GM04503 (cell line): ENCODE measurements around the gene MAP3K6.
"Not testable (repeated sequence)": the region's sequence is repeated elsewhere in the genome, so short reads cannot be mapped to it uniquely, and the experiment has no call there.

Source experiments
- DNase-seq: peaks from one replicate; pipeline ENCODE4 v3.0.0-alpha.2; 2012; ENCODE audit warnings: low read depth

MAP3K6 gene

DNA sequence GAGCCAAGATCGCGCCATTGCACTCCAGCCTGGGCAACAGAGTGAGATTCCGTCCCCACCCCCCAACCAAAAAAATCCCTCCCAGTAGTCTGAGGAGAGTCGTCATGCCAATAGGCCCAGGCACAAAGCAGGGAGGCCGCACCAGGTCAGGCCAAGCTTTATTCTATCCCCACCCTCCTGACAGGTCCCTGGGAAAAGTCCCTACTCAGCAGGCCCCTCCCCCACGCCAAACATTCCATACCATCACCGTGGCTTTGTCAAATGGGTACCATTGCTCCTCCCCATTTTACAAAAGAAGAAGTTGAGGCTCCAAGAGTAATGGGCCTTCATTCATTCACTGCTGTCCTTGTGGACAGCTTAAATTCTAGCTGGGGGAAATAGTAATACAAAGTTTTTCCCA lies 31.0 kb upstream of the MAP3K6 start:
- no peak for DNase-seq

DNA sequence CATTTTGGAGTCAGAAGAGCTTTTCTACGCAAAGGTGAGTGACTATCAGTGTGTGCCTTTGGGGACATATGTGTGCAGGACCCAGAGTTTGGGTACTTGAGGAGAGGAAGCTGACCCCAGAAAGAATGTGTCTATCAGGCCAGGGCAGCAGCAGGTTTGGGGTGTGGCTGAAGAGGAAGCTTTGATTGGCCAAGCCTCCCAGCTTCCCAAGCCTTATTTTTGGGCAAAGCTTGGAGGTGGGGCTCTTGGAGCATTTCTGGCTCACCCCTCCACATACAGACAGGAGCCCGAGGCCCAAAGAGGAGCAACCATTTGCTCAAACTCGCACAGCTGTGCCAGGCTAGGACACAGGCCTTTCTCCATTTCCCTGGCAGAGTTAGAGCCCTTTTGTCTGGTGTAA lies 30.3 kb upstream of the MAP3K6 start:
- DNase-seq = no peak

DNA sequence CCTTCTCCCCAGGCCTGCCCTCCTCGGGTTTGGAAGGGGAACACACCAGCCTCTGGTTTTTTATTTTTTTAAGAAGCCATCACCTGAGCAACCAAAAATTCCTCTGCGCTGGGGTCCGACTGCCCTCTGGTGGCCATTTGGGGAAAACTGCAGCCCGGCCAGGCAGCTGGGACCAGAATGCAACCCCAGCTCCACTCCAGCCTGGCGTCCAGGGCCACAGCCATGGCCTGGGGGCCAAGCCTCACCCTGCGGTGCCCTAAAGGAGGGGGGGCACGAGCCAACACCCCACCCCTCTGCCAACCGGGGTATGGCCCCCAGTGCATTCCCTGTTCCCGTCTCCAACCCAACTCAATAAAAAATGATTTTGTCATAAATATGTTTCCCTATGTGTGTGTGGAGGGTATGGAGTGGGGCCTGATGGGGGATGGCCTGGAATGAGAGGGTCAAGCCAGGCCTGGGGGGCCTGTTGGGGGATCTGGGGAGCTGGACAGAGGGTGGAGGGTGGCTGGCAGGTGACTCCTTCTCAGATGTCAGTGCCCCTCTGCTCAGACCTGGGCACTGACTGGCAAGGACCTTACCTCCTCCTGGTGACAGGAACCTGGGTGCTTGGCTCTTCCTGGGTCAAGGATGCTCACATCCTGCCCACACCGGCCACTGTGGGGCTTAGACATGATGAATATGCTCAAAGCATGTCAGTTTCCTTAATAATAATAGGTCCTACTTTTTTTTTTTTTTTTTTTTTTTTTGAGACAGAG lies 28.9 kb upstream of the MAP3K6 start:
- no peak for DNase-seq

DNA sequence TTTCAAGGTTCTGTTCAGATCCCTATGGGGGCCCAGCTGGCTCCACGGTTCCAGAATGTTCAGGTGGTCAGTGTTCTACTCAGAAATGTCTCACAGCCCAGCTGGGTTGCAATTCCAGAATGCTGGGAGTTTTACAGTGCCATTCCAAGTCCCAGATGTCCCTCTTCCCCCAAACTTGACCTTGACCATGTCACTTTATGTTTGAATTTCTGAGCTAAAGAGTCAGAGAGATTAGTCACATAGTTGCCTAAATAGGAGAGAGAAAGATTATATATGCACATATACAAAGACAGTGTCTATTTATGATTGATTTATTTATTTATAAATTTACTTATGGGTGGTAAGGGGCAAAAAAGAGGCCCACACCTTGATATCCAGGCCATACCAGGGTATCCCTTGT lies 28.2 kb upstream of the MAP3K6 start:
- no peak for DNase-seq

DNA sequence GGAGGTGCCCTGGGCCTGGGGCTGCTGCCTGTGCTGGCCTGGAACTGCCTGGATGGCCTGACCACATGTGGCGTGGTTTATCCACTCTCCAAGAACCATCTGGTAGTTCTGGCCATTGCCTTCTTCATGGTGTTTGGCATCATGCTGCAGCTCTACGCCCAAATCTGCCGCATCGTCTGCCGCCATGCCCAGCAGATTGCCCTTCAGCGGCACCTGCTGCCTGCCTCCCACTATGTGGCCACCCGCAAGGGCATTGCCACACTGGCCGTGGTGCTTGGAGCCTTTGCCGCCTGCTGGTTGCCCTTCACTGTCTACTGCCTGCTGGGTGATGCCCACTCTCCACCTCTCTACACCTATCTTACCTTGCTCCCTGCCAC lies 27.5 kb upstream of the MAP3K6 start:
- no peak for DNase-seq

DNA sequence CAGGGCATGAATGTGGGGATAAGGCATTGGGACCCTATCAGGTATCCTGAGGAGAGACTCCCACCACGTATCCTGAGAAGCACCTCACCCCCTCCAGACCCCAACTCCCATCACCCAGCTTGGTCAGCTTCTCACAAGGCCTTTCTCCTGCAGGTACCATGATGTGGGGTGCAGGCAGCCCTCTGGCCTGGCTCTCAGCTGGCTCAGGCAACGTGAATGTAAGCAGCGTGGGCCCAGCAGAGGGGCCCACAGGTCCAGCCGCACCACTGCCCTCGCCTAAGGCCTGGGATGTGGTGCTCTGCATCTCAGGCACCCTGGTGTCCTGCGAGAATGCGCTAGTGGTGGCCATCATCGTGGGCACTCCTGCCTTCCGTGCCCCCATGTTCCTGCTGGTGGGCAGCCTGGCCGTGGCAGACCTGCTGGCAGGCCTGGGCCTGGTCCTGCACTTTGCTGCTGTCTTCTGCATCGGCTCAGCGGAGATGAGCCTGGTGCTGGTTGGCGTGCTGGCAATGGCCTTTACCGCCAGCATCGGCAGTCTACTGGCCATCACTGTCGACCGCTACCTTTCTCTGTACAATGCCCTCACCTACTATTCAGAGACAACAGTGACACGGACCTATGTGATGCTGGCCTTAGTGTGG lies 27.0 kb upstream of the MAP3K6 start:
- no peak for DNase-seq

DNA sequence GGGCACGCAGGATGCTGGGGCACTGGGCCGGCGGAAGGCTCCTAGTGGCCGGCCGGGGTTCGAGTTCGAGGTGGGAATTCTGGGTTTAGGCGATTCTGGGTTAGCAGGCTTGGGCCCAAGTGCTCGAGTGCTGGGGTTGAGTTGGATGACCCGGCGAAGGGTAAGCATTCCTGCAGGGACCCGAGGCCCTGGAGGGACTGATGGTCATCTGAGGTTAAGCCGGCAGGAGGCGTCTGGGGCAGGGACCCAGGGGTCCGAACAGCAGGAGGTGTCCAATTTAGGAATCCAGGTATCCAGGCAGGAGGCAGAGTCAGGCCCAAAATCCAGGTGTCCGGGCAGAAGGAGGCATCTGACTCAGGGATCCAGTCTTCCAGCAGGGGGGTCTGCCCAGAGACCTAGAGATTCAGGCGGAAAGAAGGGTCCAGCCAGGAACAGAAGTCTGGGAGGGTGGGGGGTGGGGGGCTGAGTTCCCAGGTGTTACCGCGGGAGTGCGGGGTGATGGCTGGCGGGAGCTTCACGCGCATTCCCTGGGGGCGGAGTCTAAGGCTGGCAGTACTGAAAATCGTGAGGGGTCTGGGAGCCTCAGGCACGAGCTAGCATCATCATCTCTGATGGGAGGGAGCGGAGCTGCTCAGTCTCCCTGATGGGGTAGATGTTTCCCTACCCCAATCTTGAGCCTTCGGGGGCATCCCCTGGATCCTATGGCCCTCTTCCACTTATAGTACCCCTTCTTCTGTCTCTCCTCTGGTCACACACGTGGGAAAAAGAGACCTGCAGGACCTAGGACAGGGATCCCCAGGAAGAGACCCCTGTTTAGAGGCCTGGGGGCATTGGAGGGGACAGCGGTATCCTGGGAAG lies 26.2 kb upstream of the MAP3K6 start:
- no peak for DNase-seq

DNA sequence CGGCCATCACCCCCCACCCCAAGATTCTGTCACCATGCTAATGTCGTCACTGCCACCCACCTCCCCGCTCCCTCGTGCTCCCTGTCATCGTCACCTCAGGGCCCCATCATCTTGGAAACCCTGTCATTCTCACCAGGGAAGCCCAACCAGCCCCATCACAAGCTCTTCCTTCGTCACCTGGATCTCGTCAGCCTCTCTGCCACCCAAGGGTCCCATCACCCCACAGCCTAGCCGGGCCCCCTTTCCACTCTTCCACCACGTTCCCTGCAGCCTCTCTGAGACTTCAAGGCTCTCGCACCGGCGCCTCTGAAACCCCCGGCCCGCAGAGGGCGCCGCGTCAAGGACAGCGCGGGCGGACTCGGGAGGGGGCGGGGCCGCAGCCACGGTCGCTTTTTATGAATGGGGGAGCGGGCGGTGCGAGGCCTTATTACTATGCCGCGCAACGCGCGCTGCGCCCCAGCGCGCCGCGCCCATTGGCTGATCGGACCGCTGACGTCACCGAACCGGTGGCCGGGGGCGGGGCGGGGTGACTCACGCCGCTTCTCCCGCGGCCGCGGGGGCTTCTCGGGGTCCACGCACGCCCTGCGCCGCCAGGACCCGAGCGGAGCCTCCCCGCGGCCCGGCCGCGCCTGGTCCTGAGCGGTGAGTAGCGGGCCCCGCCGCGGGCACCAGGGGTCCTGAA lies 25.5 kb upstream of the MAP3K6 start, which contains the start of gene GPR3:
GPR3 (plus strand) TSS at position 527 of the 682 bp plus-strand sequence. CDS start 1,177 bp downstream, outside the sequence.
- no peak for DNase-seq

DNA sequence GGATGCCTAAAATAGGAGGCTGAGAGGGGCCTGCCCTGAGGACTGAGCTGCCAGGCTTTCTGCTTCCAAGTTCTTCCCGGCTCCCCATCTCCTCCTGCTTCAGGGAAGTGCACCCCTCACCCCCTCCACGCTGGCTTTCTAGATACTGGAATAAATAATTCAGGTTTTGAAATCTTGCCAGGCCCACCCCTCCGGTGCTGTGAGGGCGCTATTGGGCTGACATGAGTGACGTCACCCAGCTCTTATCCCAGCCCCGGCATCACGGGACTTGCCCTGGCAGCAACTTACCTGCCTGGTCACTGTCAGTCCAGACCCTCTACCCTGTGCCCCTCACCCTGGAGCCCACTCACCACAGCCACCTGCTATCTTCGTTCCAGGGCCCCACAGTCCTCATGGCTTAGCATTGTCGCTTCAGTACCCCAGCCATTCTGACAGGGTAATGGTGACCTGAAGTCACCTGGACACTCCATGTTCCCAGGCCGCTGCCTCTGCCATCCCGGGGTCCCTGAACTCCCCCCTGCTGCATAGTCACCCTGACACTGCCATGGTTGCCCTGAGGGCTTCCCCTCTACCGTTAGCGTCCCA lies 24.8 kb upstream of the MAP3K6 start:
- DNase-seq = no peak

DNA sequence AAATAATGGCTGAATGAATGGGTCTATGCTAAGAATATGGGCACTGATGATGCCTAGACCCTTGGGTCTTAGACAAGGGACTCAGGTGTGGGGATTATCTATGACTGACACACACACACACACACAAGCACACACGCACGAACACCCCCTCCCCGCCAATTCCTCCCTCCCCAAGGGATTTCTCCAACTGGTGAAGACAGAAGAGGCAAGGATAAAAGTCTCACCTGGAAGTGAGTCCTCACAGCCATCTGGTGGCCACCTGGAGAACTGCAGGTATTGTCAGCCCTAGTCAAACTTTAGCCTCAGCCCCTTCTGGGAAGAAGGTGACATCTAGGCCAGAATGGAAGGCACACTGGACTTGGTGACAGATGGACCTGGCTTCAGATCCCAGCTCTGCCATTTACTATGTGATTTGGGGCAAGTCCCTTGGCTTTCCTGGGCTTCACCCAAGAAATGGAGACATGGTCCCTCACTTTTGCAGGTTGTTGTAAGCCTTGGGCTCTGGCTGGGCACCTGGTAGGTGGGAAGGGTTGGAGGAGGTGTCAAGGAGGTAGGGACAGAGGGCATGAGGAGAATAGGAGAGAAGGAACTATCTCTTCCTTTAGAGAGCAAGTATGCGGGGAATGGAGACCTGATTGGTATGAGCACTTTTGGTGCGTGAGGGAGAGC lies 21.7 kb upstream of the MAP3K6 start:
- no peak for DNase-seq

DNA sequence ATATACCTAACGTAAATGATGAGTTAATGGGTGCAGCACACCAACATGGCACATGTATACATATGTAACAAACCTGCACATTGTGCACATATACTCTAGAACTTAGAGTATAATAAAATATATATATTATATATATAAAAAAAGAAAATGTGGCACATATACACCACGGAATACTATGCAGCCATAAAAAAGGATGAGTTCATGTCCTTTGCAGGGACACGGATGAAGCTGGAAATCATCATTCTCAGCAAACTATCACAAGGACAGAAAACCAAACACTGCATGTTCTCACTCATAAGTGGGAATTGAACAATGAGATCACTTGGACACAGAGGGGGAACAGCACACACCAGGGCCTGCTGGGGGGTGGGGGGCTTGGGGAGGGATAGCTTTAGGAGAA lies 18.0 kb upstream of the MAP3K6 start:
- not testable (repeated sequence) for DNase-seq

DNA sequence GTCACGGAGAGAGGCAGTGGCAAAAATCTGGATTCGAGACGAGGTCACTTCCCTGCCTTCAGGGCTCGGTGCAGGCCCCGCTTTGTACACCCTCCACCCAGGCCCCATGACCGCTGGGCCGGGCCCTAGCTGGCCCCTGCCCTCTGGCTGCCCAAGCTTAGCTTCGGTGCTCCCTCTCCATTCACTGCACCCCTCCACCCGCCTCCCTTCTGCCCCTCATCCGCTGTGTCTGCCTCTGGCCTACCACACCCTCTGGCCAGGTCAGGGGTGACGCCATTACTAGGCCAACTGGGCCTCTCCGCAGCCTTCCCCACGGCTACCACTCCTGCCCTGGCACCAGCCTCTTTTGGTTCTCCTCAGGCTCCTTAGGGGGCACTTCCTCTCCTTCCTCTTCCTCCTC lies 16.9 kb upstream of the MAP3K6 start:
- no peak for DNase-seq

DNA sequence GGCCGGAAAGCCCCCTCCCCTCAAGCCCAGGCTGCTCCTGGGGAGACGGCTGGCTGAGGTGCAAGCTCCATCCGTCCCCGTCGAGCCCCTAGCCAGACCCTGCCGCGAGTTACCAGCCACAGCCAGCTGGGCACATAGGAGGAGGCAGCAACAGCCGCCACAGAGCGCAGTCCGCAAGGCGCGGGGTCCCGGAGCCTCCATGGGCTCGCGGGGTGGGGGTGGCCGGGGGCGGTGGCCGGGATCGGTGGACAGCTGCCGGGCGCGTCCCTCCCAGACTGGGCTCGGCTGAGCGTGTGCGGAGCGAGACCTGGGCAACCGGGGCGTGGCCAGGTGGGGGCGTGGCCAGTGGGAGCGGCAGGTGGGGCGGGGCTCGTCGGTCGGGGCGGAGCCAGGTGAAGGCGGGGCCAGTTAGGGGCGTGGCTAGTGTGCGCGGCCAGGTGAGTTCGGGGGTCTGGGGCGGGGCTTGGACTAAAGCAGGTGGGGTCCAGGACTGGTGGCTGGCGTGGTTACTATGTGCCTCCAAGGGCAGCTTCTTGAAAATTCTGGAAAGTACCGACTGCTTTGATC lies 16.4 kb upstream of the MAP3K6 start, which contains the start of gene CD164L2:
CD164L2 (minus strand) TSS at position 295 of the 567 bp plus-strand sequence; CDS start at position 201, 94 bp downstream.
- no peak for DNase-seq

DNA sequence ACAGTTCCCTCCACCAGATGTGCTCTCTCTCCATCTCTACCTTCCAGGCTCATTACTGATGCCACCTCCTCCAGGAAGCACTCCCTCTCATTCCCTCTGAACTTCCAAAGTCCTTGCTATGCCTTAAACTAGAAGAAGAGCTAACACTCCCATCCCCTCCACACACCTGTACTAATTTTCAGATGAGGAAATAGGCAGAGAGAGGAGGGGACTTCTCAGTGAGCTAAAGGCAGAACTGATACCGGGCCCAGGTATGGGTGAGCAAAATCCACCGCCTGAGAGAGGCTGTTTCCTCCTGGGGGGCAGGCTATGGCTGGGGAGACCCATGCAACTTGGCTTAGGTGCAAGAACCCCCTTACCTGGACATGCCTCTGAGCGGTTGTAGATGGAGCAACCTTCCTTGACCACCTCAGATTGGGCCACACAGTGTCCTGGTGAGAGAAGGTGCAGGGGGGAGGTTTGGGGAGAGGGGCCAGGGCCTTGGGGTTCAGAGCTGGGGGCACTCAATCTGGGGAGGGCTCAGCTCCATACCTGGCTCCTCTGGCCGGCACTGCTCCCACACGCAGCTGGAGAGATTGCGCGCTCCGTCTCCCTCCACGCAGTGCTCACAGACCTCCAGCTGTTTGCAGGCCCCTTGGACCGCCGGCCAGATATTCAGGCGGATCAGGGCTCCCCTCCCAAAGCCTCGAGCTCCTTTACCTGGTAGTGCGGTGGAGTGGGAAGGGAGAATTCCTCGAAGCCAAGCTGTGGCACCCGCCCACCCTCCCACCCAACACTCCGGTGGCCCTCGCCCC lies 15.4 kb upstream of the MAP3K6 start:
- DNase-seq = no peak

DNA sequence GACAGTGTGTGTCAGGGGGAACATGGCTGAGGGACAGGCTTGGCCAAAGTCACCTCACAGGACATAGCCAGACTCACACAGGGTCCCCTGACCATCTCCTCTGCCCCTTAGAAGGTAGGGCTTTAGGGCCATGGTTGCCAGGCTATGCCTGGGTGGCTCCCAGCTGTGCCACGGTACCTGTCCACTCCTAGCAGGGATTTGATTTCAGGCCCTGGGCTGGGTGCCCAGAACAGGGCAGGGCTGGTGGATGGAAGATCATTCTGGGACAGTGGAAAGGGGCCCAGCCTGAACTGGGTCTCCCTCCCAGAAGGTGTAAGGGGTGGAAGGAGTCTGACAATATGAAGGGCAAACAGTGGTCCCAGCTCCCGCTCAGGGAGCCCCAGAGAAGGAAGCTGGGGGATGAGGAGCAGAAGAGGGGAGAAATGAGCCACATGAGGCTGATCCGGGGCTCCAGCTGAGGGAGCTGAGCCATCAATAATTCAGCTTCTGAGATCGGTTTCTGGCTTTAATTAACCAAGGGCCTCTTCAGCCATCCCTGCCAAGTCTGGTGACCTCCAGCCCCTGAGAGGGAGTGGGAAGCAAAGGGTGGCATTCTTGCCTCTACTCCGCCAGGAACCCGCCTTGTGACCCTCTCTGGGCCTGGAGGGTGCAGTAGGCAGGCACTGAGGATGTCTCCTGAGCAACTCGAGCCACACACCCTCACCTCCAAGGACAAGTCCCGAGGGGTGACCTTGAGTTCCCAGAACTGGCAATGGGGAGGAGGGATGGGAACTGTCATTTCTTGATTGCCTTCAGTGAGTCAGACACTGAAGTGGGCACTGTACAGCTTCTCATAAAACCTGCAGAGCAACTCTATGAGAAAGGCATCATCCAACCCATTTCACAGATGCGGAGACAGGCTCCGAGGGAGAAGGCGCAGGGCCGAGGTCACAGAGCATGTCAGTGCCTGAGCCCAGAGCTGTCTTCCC lies 14.3 kb upstream of the MAP3K6 start:
- no peak for DNase-seq

DNA sequence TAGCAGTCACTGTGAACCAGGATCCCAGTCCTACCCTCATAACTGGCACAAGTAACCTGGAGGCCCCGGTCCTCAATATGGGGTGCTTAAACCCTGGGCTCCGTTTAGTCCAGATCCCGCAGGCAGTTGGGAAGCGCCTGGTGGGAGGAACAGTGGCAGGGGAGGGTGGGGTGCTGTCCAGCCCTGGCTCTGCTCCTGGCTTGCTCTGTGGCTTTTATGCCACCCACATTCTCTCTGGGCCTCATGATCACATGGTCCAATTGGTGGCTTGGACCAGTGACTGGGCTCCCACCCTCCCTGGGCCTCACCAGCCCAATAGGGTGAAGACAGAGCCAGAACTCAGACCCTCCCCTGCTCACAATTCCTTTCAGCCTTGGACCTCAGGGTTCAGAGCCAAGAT lies 13.5 kb upstream of the MAP3K6 start:
- DNase-seq = no peak

DNA sequence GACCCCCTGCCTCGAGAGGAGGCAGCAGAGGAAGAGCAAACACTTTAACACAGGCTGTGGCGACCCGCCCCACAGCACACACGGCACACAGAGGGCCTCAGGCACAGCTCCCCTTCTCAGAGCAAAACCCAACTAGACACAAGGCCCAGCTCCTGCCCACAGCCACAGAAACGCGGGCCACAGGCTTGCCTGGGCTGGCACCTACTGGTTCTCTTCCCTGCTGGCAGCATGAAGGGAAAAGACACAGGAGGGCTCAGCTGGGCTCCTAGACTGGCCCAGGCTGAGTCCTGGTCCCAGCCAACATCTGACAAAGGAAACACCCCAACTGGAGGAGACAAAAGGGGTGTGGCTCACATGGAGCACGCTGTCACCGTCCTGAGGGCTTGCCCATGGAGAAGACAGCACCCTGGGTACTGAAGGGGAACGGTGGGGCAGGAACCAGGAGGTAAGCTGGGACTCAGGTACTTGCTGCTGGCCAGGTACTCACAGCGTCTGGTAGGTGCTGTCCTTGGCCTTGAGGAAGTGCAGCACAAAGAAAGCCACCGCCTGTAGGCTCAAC lies 12.9 kb upstream of the MAP3K6 start:
- no peak for DNase-seq

DNA sequence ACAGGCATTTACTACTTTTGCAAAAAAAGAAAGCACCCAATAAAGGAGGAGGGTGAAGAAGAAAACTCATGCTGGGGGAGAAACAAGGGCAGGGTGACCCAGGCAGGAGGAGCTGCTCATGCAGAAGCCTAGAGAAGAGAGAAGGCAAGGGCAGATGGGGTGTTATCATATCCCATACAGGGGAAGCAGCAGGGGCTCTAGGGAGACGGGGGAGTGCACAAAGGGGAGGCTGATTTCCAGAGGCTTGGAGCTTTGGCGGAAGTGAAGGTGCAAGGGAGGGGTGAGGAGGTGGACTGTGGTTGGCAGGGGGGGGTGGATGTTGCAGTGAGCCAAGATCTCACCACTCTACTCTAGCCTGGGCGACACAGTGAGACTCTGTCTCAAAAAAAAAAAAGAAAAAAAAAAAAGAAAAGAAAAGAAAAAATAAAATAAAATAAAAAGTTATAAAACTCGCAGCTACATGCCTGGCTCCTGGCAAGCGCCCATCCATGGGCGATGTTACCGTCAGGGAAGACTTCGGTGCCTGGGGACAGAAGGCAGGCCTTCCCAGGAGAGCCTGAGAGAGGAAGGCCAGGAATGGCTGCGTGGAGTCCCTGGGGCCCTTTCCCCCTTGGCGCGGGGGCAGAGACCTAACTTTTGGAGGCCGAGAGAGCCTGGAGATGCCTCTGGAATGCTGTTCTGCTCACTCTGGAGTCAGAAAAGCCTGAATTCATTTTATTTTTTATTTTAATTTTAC lies 11.2 kb upstream of the MAP3K6 start:
- no peak for DNase-seq
